H1 (cell line): ENCODE measurements around the gene PIGV. TPM values are rescaled to one million over a fixed set of nuclear protein-coding genes. Genes with fewer than 3 reads are reported as not detected.

Source experiments
- CTCF ChIA-PET: fragments of 300-600 bp; sonication (Branson Sonifier 250); formaldehyde crosslinking; loops from one replicate; lab custom pipeline; 2021; ENCODE audit not compliant: partially characterized antibody; lab: Charles Lee
- POLR2A ChIA-PET: fragments of 300-600 bp; sonication (Branson Sonifier 250); formaldehyde crosslinking; loops from one replicate; lab custom pipeline; 2021; ENCODE audit warnings: inconsistent platforms; ENCODE audit not compliant: partially characterized antibody; lab: Charles Lee
- DNase-seq, 2 experiments: peaks; one replicate each; pipeline versions ENCODE4 v3.0.0 to v3.0.0-alpha.2; 2010 to 2022; ENCODE audit warnings: low spot score in 2 of 2, low read depth in 1 of 2, mixed read lengths in 1 of 2
- FAIRE-seq: peaks from 2 replicates; lab custom pipeline; 2011; peaks lifted over from hg19 to GRCh38; lab: Jason Lieb, UNC
- H2AFZ ChIP-seq: 2 replicates; pipeline ENCODE4 v1.8.1; 2012; ENCODE audit warnings: low read length, inconsistent platforms
- H2AK5ac ChIP-seq: 2 replicates; pipeline ENCODE4 v1.6.1; 2013; ENCODE audit warnings: low read depth, low read length
- H2BK120ac ChIP-seq: replicated peaks from 2 replicates; pipeline ENCODE3; 2013; ENCODE audit warnings: low read depth, low read length, inconsistent platforms
- H2BK12ac ChIP-seq: 2 replicates; pipeline ENCODE4 v1.6.1; 2013; ENCODE audit warnings: low read depth, low read length
- H2BK15ac ChIP-seq: 2 replicates; pipeline ENCODE4 v1.6.1; 2013; ENCODE audit warnings: low read length
- H2BK20ac ChIP-seq: 2 replicates; pipeline ENCODE4 v1.6.1; 2013; ENCODE audit warnings: low read length
- H2BK5ac ChIP-seq: 2 replicates; pipeline ENCODE4 v1.6.1; 2013; ENCODE audit warnings: low read depth, low read length
- H3K14ac ChIP-seq: 2 replicates; pipeline ENCODE4 v1.6.1; 2013; ENCODE audit warnings: inconsistent platforms; ENCODE audit not compliant: insufficient read length
- H3K18ac ChIP-seq: 2 replicates; pipeline ENCODE4 v1.6.1; 2013; ENCODE audit warnings: low read length; ENCODE audit errors: extremely low read depth
- H3K23ac ChIP-seq: 2 replicates; pipeline ENCODE4 v1.6.1; 2013; ENCODE audit warnings: inconsistent platforms; ENCODE audit not compliant: insufficient read length
- H3K23me2 ChIP-seq: 2 replicates; pipeline ENCODE4 v1.6.1; 2013; ENCODE audit warnings: low read depth, low read length
- H3K27ac ChIP-seq: 2 replicates; pipeline ENCODE4 v1.6.1; 2011; ENCODE audit warnings: low read depth, low read length, inconsistent platforms
- H3K27me3 ChIP-seq, 4 experiments: replicated peaks in 1 of 4; 1 replicate in 1 of 4; 2 replicates in 3 of 4; pipeline versions ENCODE4 v1.6.1 to v1.8.1; 2011 to 2013; ENCODE audit warnings: low read length in 3 of 4, mild to moderate bottlenecking in 3 of 4, inconsistent platforms in 2 of 4, mixed read lengths in 2 of 4, moderate library complexity in 1 of 4; ENCODE audit not compliant: control insufficient read depth in 3 of 4, insufficient read depth in 3 of 4; ENCODE audit errors: extremely low read depth in 1 of 4
- H3K36me3 ChIP-seq, 4 experiments: 2 replicates each; pipeline versions ENCODE4 v1.6.1 to v1.8.1; 2011 to 2013; ENCODE audit warnings: mild to moderate bottlenecking in 4 of 4, low read length in 3 of 4, moderate library complexity in 2 of 4, control low read depth in 1 of 4, inconsistent platforms in 1 of 4; ENCODE audit not compliant: insufficient read depth in 4 of 4, control insufficient read depth in 2 of 4
- H3K4ac ChIP-seq: replicated peaks from 2 replicates; pipeline ENCODE3; 2013; ENCODE audit warnings: low read length, low read depth, mixed read lengths, inconsistent platforms; ENCODE audit not compliant: insufficient read length
- H3K4me1 ChIP-seq, 4 experiments: replicated peaks in 1 of 4; 1 replicate in 1 of 4; 2 replicates in 3 of 4; pipeline versions ENCODE4 v1.6.1 to v1.8.1; 2011 to 2013; ENCODE audit warnings: low read length in 3 of 4, inconsistent platforms in 2 of 4, mixed read lengths in 1 of 4; ENCODE audit not compliant: insufficient read depth in 4 of 4, control insufficient read depth in 3 of 4
- H3K4me2 ChIP-seq, 2 experiments: 2 replicates each; pipeline versions ENCODE4 v1.6.1 to v1.8.1; 2011 to 2013; ENCODE audit warnings: low read depth in 2 of 2, low read length in 2 of 2, control low read depth in 1 of 2, inconsistent platforms in 1 of 2, mild to moderate bottlenecking in 1 of 2; ENCODE audit not compliant: insufficient read depth in 1 of 2
- H3K4me3 ChIP-seq, 4 experiments: fragments of 200-600, 300-600 bp in 1 of 4; sonication (generic), shearing (Covaris generic), sonication (Bioruptor Twin) in 1 of 4; 2 replicates each; pipeline versions ENCODE4 v1.5.1 to v1.8.1; 2011 to 2016; ENCODE audit warnings: low read length in 4 of 4, low read depth in 3 of 4, control low read depth in 2 of 4, inconsistent platforms in 2 of 4, mild to moderate bottlenecking in 2 of 4, mixed read lengths in 1 of 4, moderate library complexity in 1 of 4; ENCODE audit not compliant: insufficient read depth in 2 of 4; ENCODE audit errors: extremely low read depth in 1 of 4
- H3K56ac ChIP-seq: replicated peaks from 2 replicates; pipeline ENCODE3; 2013; ENCODE audit warnings: low read depth, mild to moderate bottlenecking, mixed read lengths, low read length, inconsistent platforms; ENCODE audit not compliant: insufficient read length
- H3K79me1 ChIP-seq: 2 replicates; pipeline ENCODE4 v1.6.1; 2013; ENCODE audit warnings: low read depth, low read length, control low read depth
- H3K79me2 ChIP-seq, 2 experiments: 2 replicates each; pipeline versions ENCODE4 v1.6.1 to v1.8.1; 2012 to 2013; ENCODE audit warnings: low read length in 2 of 2, mild to moderate bottlenecking in 2 of 2, inconsistent platforms in 1 of 2; ENCODE audit not compliant: insufficient read depth in 2 of 2, control insufficient read depth in 1 of 2
- H3K9ac ChIP-seq, 4 experiments: replicated peaks in 1 of 4; 1 replicate in 1 of 4; 2 replicates in 3 of 4; pipeline versions ENCODE4 v1.6.1 to v1.8.1; 2011 to 2013; ENCODE audit warnings: low read depth in 3 of 4, low read length in 3 of 4, control low read depth in 2 of 4, mild to moderate bottlenecking in 2 of 4, moderate library complexity in 2 of 4, inconsistent platforms in 1 of 4; ENCODE audit errors: extremely low read depth in 1 of 4
- H3K9me3 ChIP-seq, 2 experiments: 2 replicates each; pipeline versions ENCODE4 v1.6.1 to v1.8.1; 2012 to 2013; ENCODE audit warnings: mild to moderate bottlenecking in 2 of 2, moderate library complexity in 2 of 2, control low read depth in 1 of 2, inconsistent platforms in 1 of 2, low read depth in 1 of 2, low read length in 1 of 2, mixed read lengths in 1 of 2; ENCODE audit not compliant: insufficient read depth in 2 of 2
- H4K20me1 ChIP-seq, 2 experiments: replicated peaks in 1 of 2; 2 replicates each; pipeline versions ENCODE3 to v1.8.1; 2011 to 2013; ENCODE audit warnings: inconsistent platforms in 2 of 2, low read length in 2 of 2, mild to moderate bottlenecking in 1 of 2; ENCODE audit not compliant: insufficient read depth in 2 of 2, control insufficient read depth in 1 of 2
- H4K5ac ChIP-seq: 2 replicates; pipeline ENCODE4 v1.6.1; 2013; ENCODE audit warnings: low read length, low read depth, mixed read lengths, inconsistent platforms; ENCODE audit not compliant: insufficient read length
- H4K8ac ChIP-seq: 2 replicates; pipeline ENCODE4 v1.8.0; 2013; ENCODE audit warnings: mild to moderate bottlenecking, moderate library complexity, low read length, inconsistent platforms; ENCODE audit not compliant: insufficient read depth; ENCODE audit errors: extremely low read depth
- H4K91ac ChIP-seq: replicated peaks from 2 replicates; pipeline ENCODE3; 2013; ENCODE audit warnings: low read length, mixed read lengths, inconsistent platforms; ENCODE audit not compliant: insufficient read length
- CBX5 ChIP-seq: fragments of 300-800, 300-1000 bp; sonication (generic); IDR thresholded peaks from 2 replicates; pipeline ENCODE4 v1.7.1; 2016; ENCODE audit warnings: antibody characterized with exemption, low read length, low read depth
- CHD1 ChIP-seq: IDR thresholded peaks from 2 replicates; pipeline ENCODE4 v1.6.1; 2012; ENCODE audit warnings: low read depth, low read length, improper control_type of control experiment
- CTBP2 ChIP-seq: IDR thresholded peaks from 2 replicates; pipeline ENCODE4 v1.7.0; 2011; ENCODE audit warnings: borderline replicate concordance, mild to moderate bottlenecking, moderate library complexity, mixed read lengths, low read length; ENCODE audit not compliant: insufficient read depth, insufficient read length
- E2F6 ChIP-seq: IDR thresholded peaks from 2 replicates; pipeline ENCODE4 v1.6.1; 2012; ENCODE audit warnings: inconsistent platforms
- KDM4A ChIP-seq: IDR thresholded peaks from one replicate; pipeline ENCODE4 v1.7.1; 2012; ENCODE audit warnings: low read depth, mild to moderate bottlenecking, moderate library complexity, low read length, inconsistent platforms; ENCODE audit not compliant: severe bottlenecking
- RNF2 ChIP-seq: fragments of 200-900, 300-1000 bp; sonication (generic); IDR thresholded peaks from 2 replicates; pipeline ENCODE4 v1.7.1; 2016; ENCODE audit warnings: borderline replicate concordance, low read depth, mild to moderate bottlenecking, antibody characterized with exemption, low read length; ENCODE audit not compliant: poor library complexity, severe bottlenecking; ENCODE audit errors: missing control alignments
- SAP30 ChIP-seq: fragments of 300-600 bp; sonication (generic); IDR thresholded peaks from 2 replicates; pipeline ENCODE4 v1.7.1; 2012; ENCODE audit warnings: low read length, moderate library complexity, mild to moderate bottlenecking, inconsistent platforms; ENCODE audit not compliant: insufficient read depth, insufficient replicate concordance
- SIX5 ChIP-seq: IDR thresholded peaks from 2 replicates; pipeline ENCODE4 v1.6.1; 2011; ENCODE audit warnings: mild to moderate bottlenecking, low read depth, low read length
- WGBS, 2 experiments: shearing (Covaris generic) in 1 of 2; methylation state at CpG; one replicate each; pipeline versions ENCODE4 v1.1.6 to v1.1.7; 2013 to 2015; ENCODE audit warnings: low lambda C conversion rate in 2 of 2, mixed read lengths in 2 of 2, inconsistent platforms in 1 of 2, low coverage in 1 of 2, missing lambda C conversion rate in 1 of 2; ENCODE audit not compliant: insufficient replicate concordance in 2 of 2, insufficient coverage in 1 of 2, insufficient read length in 1 of 2; ENCODE audit errors: extremely low coverage in 1 of 2, missing lambda C conversion rate in 1 of 2; 5-methylcytosine and 5-hydroxymethylcytosine counted together
- polyA plus RNA-seq, 7 experiments: library from polyadenylated mRNA; depleted of rRNA in 3 of 7; stranded (reverse) in 5 of 7; unstranded in 2 of 7; fragments of >200 nt in 5 of 7; fragments of 200-250 nt in 2 of 7; gene quantifications; 1 replicate in 5 of 7; 2 replicates in 1 of 7; 4 replicates in 1 of 7; pipeline versions ENCODE4 v1.2.1 to v1.2.3, GENCODE V29; 2011 to 2013; ENCODE audit warnings: missing spikeins in 2 of 7, mixed read lengths in 2 of 7
- total RNA-seq: library from RNA; stranded (reverse); fragmentation: NEBNext Ultra II Directional; extraction: Animal tissue kit (Norgen Biotek cat#: 25700); gene quantifications from 2 replicates; pipeline ENCODE4 v1.2.1, GENCODE V29; 2021

Gene PIGV
- total and polyA plus RNA-seq, 2 of the 8 experiments (the other 6 are each of a cell fraction or from before 2014, with no cell fraction given) = 8.5 to 20.9 TPM

- no peak overlapping the region for H4K5ac ChIP-seq
- no peak overlapping the region for H2BK20ac ChIP-seq
- POLR2A ChIA-PET = interaction anchor here (1.0 kb wide), 1 partner anchor 10 kb away, joined by 3 read pairs; no protein-coding TSS in a partner anchor
- no peak overlapping the region for H3K4ac ChIP-seq
- H2BK5ac ChIP-seq = no peak overlapping the region
- H3K36me3 ChIP-seq = peaks cover 0 to 8% (median 6%) of the 10 kb centered on the region in 4 experiments; a peak in 6 of 8 replicates
- no peak overlapping the region for H2BK120ac ChIP-seq
- H2AFZ ChIP-seq = no peak overlapping the region
- no peak overlapping the region for H4K8ac ChIP-seq
- no peak for FAIRE-seq
- no peak for TF ChIP-seq SIX5
- no peak for TF ChIP-seq CBX5
- no peak for TF ChIP-seq E2F6
- TF ChIP-seq SAP30 = no peak
- no peak for TF ChIP-seq KDM4A
- TF ChIP-seq CTBP2 = no peak
- TF ChIP-seq RNF2 = no peak
- TF ChIP-seq CHD1 = no peak
- no peak overlapping the region for H3K23ac ChIP-seq
- no peak for DNase-seq
- H3K4me3 ChIP-seq = no peak overlapping the region
- H3K14ac ChIP-seq = no peak overlapping the region
- H2AK5ac ChIP-seq = no peak overlapping the region
- no peaks in the 10 kb centered on the region for H3K79me1 ChIP-seq
- H2BK12ac ChIP-seq = no peak overlapping the region
- no peak overlapping the region for H4K91ac ChIP-seq
- H3K27me3 ChIP-seq = no peaks in the 10 kb centered on the region
- WGBS, 2 experiments = 83% methylated on average over 3 of the region's 3 CpGs; no CpG with 5 or more reads in 1 of the 2 experiments
- H4K20me1 ChIP-seq = peaks cover 0 to 2% of the 10 kb centered on the region in 2 experiments
- H3K18ac ChIP-seq = no peak overlapping the region
- H3K23me2 ChIP-seq = peaks cover 14% of the 10 kb centered on the region
- no peaks in the 10 kb centered on the region for H3K9me3 ChIP-seq
- H3K4me1 ChIP-seq = peaks cover 3 to 9% (median 7%) of the 10 kb centered on the region in 4 experiments; a peak in 6 of 7 replicates
- no peak overlapping the region for H2BK15ac ChIP-seq
- no peak overlapping the region for H3K9ac ChIP-seq
- H3K56ac ChIP-seq = no peak overlapping the region
- CTCF ChIA-PET = interaction anchor here (1.0 to 6.9 kb wide), 8 partner anchors 8 to 190 kb away, joined by 4 to 121 read pairs (median 16); no protein-coding TSS in a partner anchor
- no peaks in the 10 kb centered on the region for H3K79me2 ChIP-seq
- no peak overlapping the region for H3K4me2 ChIP-seq
- no peak overlapping the region for H3K27ac ChIP-seq
Observed at GRCh38 chr1:26791626-26792025, 3.9 kb downstream of the PIGV start.
